Keratinocyte (primary cell): ENCODE data around the gene GABRD. TPM values are rescaled to one million over a fixed set of nuclear protein-coding genes. Genes with fewer than 3 reads are reported as not detected.

Experiments used
- DNase-seq: peaks from one replicate; pipeline ENCODE4 v3.0.0-alpha.2; 2011; ENCODE audit warnings: low read depth, missing footprints, low spot score
- FAIRE-seq: peaks from 2 replicates; lab custom pipeline; 2011; peaks lifted over from hg19 to GRCh38; lab: Jason Lieb, UNC
- H2AFZ ChIP-seq: 2 replicates; pipeline ENCODE4 v1.6.0; 2012; ENCODE audit warnings: low read length, control low read depth, inconsistent platforms; ENCODE audit not compliant: control insufficient read depth
- H3K27ac ChIP-seq: 2 replicates; pipeline ENCODE4 v1.5.1; 2011; ENCODE audit warnings: low read length; ENCODE audit not compliant: control insufficient read depth, insufficient read depth
- H3K27me3 ChIP-seq: 3 replicates; pipeline ENCODE4 v1.6.0; 2011; ENCODE audit warnings: low read length; ENCODE audit not compliant: control insufficient read depth, insufficient read depth; ENCODE audit errors: extremely low read depth
- H3K36me3 ChIP-seq, 2 experiments: 2 replicates in 1 of 2; 3 replicates in 1 of 2; pipeline ENCODE4 v1.5.1; 2011; ENCODE audit warnings: low read length in 2 of 2, mild to moderate bottlenecking in 1 of 2; ENCODE audit not compliant: control insufficient read depth in 2 of 2, insufficient read depth in 2 of 2; ENCODE audit errors: extremely low read depth in 1 of 2
- H3K4me1 ChIP-seq: 3 replicates; pipeline ENCODE4 v1.5.1; 2011; ENCODE audit warnings: low read length; ENCODE audit not compliant: control insufficient read depth, insufficient read depth; ENCODE audit errors: extremely low read depth
- H3K4me2 ChIP-seq: 3 replicates; pipeline ENCODE4 v1.6.0; 2011; ENCODE audit warnings: low read depth, low read length; ENCODE audit not compliant: control insufficient read depth, insufficient read depth; ENCODE audit errors: extremely low read depth
- H3K4me3 ChIP-seq, 3 experiments: fragments of 200-600 bp in 1 of 3; sonication (generic) in 1 of 3; 2 replicates in 2 of 3; 3 replicates in 1 of 3; pipeline ENCODE4 v1.5.1; 2011 to 2016; ENCODE audit warnings: low read length in 3 of 3, mild to moderate bottlenecking in 3 of 3, control low read depth in 2 of 3, inconsistent platforms in 1 of 3, low read depth in 1 of 3, mixed read lengths in 1 of 3, mixed run types in 1 of 3, moderate library complexity in 1 of 3; ENCODE audit not compliant: control insufficient read depth in 2 of 3, insufficient read depth in 2 of 3; ENCODE audit errors: extremely low read depth in 1 of 3
- H3K79me2 ChIP-seq: 2 replicates; pipeline ENCODE4 v1.6.0; 2012; ENCODE audit warnings: low read length; ENCODE audit not compliant: control insufficient read depth, insufficient read depth
- H3K9ac ChIP-seq: 3 replicates; pipeline ENCODE4 v1.6.0; 2011; ENCODE audit warnings: low read length; ENCODE audit not compliant: control insufficient read depth, insufficient read depth; ENCODE audit errors: extremely low read depth
- H3K9me1 ChIP-seq: 3 replicates; pipeline ENCODE4 v1.6.0; 2011; ENCODE audit warnings: low read length; ENCODE audit not compliant: control insufficient read depth, insufficient read depth; ENCODE audit errors: extremely low read depth
- H3K9me3 ChIP-seq: 2 replicates; pipeline ENCODE4 v1.5.1; 2012; ENCODE audit warnings: low read depth, low read length; ENCODE audit not compliant: control insufficient read depth
- H4K20me1 ChIP-seq: 3 replicates; pipeline ENCODE4 v1.6.0; 2011; ENCODE audit warnings: low read length; ENCODE audit not compliant: control insufficient read depth, insufficient read depth; ENCODE audit errors: extremely low read depth
- CTCF ChIP-seq, 3 experiments: IDR thresholded peaks in 1 of 3; conservative IDR thresholded peaks in 1 of 3; optimal IDR thresholded peaks in 1 of 3; 2 replicates in 2 of 3; 3 replicates in 1 of 3; pipeline versions ENCODE3 to v1.5.1; 2011; ENCODE audit warnings: low read length in 3 of 3, mild to moderate bottlenecking in 3 of 3, moderate library complexity in 2 of 3, control low read depth in 1 of 3, inconsistent platforms in 1 of 3; ENCODE audit not compliant: insufficient read depth in 2 of 3; ENCODE audit errors: extremely low read depth in 1 of 3
- EZH2 ChIP-seq: IDR thresholded peaks from one replicate; pipeline ENCODE4 v1.6.1; 2012; ENCODE audit warnings: inconsistent platforms, mild to moderate bottlenecking, low read length, moderate library complexity
- dilution Hi-C: fragments of 300-500 bp; cut with MboI; formaldehyde crosslinking; loops from one replicate; pipeline ENCODE4 v1.7.0; 2020; ENCODE audit warnings: low sequenced_read_pairs; ENCODE audit not compliant: extremely low pct_ligation_motif_present
- polyA plus RNA-seq, 5 experiments: library from polyadenylated mRNA; depleted of rRNA in 3 of 5; stranded (reverse) in 3 of 5; stranded (forward) in 1 of 5; unstranded in 1 of 5; fragments of >200 nt; gene quantifications; 1 replicate in 1 of 5; 2 replicates in 3 of 5; 3 replicates in 1 of 5; pipeline versions ENCODE4 v1.2.1 to v1.2.3, GENCODE V29; 2011 to 2012; ENCODE audit warnings: missing spikeins in 2 of 5, low read depth in 1 of 5, low replicate concordance in 1 of 5

Gene GABRD
- polyA plus RNA-seq, 1 donor (not counting 4 experiments of a cell fraction or from before 2014, with no cell fraction given), result not detected

- no peak overlapping the region for H3K4me2 ChIP-seq
- H3K27me3 ChIP-seq, result peaks cover 40% of the 10 kb centered on the region
- no peaks in the 10 kb centered on the region for H3K79me2 ChIP-seq
- no peaks in the 10 kb centered on the region for H4K20me1 ChIP-seq
- no peak overlapping the region for H3K4me3 ChIP-seq
- no peak overlapping the region for H3K9ac ChIP-seq
- no peaks in the 10 kb centered on the region for H3K4me1 ChIP-seq
- no peak for DNase-seq
- H3K9me1 ChIP-seq, result no peaks in the 10 kb centered on the region
- no peak overlapping the region for H2AFZ ChIP-seq
- FAIRE-seq, result no peak
- dilution Hi-C loops, result no loop called here
- no peak overlapping the region for H3K27ac ChIP-seq
- H3K9me3 ChIP-seq, result no peaks in the 10 kb centered on the region
- H3K36me3 ChIP-seq, result no peaks in the 10 kb centered on the region
- TF ChIP-seq CTCF (optimal IDR thresholded peaks at IDR 0.05 in 1 of 3, IDR thresholded peaks at IDR 0.05 in 1 of 3, conservative IDR thresholded peaks at IDR 0.05 in 1 of 3; ENCODE audit: extremely low read depth in 1 of 3, insufficient read depth in 2 of 3, low read length in 3 of 3), result no peak
- TF ChIP-seq EZH2, result no peak
These were observed 5.7 kb downstream of the GABRD start for GRCh38 chr1:2024887-2025286.

GRCh38 chr1:2025491-2025981 lies 6.4 kb downstream of the GABRD start:
- Histone ChIP-seq H3K9me1 (no peaks in the 10 kb centered on the region), H2AFZ (no peak overlapping the region), H3K4me1 (no peaks in the 10 kb centered on the region), H3K4me3 (no peak overlapping the region), H4K20me1 (no peaks in the 10 kb centered on the region), H3K27ac (no peak overlapping the region), H3K36me3 (no peaks in the 10 kb centered on the region), H3K9me3 (no peaks in the 10 kb centered on the region), H3K9ac (no peak overlapping the region), H3K79me2 (no peaks in the 10 kb centered on the region), H3K4me2 (no peak overlapping the region), H3K27me3 (peaks cover 33% of the 10 kb centered on the region)
- dilution Hi-C loops, result no loop called here
- TF ChIP-seq CTCF (optimal IDR thresholded peaks at IDR 0.05 in 1 of 3, IDR thresholded peaks at IDR 0.05 in 1 of 3, conservative IDR thresholded peaks at IDR 0.05 in 1 of 3; ENCODE audit: extremely low read depth in 1 of 3, insufficient read depth in 2 of 3, low read length in 3 of 3), result no peak
- TF ChIP-seq EZH2, result no peak
- FAIRE-seq (no peak), DNase-seq (no peak)
